Measurements from ENCODE around the gene NHP2. TPM values are rescaled to one million over a fixed set of nuclear protein-coding genes. Genes with fewer than 3 reads are reported as not detected.

NHP2 gene
- total RNA-seq, 4 donors from 2014 or later, result 75.8 to 278 (median 210) TPM

DNA sequence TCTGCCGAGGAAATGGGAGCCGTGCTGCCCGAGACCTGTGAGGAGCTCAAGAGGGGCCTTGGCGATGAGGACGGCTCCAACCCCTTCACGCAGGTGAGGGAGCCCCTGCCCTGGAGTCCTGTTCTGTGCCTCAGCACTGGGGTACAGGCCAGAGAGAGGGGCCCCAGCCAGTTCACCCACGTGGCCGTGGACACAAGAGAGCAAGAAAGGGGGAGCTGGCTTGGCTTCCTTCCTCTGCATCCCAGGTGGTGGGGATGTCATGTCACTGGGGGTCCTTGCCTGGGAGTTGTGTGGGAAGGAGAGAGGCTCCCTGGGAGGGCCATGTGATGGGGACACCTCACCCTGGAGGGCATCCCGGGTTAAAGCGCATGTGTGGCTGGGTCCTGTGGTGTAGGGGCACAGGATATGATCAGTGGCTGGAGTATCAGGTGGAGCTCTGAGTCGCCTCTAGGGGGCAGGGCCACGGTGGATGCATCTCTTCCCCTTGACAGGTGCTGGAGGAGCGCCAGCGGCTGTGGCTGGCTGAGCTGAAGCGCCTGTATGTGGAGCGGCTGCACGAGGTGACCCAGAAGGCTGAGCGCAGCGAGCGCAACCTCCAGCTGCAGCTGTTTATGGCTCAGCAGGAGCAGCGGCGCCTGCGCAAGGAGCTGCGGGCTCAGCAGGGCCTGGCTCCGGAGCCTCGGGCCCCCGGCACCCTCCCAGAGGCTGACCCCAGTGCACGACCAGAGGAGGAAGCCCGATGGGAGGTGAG is 32.9 kb downstream of the NHP2 start:
- Histone ChIP-seq H3K4me3 (no peak overlapping the region), H3K4me1 (peaks cover 53% of the 10 kb centered on the region), H3K27ac (peak overlapping the region; percentile 27), H3K36me3 (no peaks in the 10 kb centered on the region), H3K9me3 (no peaks in the 10 kb centered on the region), H3K27me3 (peaks cover 33% of the 10 kb centered on the region)
- peak in 1 of 2 donors; percentile 78 for DNase-seq (ENCODE audit: low spot score in 2 of 2)
- TF ChIP-seq, protein P1, sequence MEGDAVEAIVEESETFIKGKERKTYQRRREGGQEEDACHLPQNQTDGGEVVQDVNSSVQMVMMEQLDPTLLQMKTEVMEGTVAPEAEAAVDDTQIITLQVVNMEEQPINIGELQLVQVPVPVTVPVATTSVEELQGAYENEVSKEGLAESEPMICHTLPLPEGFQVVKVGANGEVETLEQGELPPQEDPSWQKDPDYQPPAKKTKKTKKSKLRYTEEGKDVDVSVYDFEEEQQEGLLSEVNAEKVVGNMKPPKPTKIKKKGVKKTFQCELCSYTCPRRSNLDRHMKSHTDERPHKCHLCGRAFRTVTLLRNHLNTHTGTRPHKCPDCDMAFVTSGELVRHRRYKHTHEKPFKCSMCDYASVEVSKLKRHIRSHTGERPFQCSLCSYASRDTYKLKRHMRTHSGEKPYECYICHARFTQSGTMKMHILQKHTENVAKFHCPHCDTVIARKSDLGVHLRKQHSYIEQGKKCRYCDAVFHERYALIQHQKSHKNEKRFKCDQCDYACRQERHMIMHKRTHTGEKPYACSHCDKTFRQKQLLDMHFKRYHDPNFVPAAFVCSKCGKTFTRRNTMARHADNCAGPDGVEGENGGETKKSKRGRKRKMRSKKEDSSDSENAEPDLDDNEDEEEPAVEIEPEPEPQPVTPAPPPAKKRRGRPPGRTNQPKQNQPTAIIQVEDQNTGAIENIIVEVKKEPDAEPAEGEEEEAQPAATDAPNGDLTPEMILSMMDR (IDR thresholded peaks at IDR 0.05), result peak in 1 of 2 donors; percentile 49
- no peak for TF ChIP-seq EP300 (IDR thresholded peaks at IDR 0.05)
- TF ChIP-seq POLR2A (IDR thresholded peaks at IDR 0.05), result no peak
- TF ChIP-seq POLR2AphosphoS5 (IDR thresholded peaks at IDR 0.05), result no peak
- WGBS, result 34% methylated on average over 8 of the region's 29 CpGs

GRCh38 chr5:178119915-178120606 is 33.6 kb downstream of the NHP2 start:
- no peak overlapping the region for H3K27ac ChIP-seq
- no peaks in the 10 kb centered on the region for H3K9me3 ChIP-seq
- 89% methylated on average over 16 of the region's 27 CpGs for WGBS
- H3K4me3 ChIP-seq, result no peak overlapping the region
- TF ChIP-seq POLR2A (IDR thresholded peaks at IDR 0.05) (no peak), EP300 (IDR thresholded peaks at IDR 0.05) (no peak), POLR2AphosphoS5 (IDR thresholded peaks at IDR 0.05) (no peak)
- TF ChIP-seq, protein P1 (IDR thresholded peaks at IDR 0.05), result no peak
- no peaks in the 10 kb centered on the region for H3K36me3 ChIP-seq
- peaks cover 40% of the 10 kb centered on the region for H3K27me3 ChIP-seq
- no peak for DNase-seq (ENCODE audit: low spot score in 2 of 2)
- H3K4me1 ChIP-seq, result peaks cover 48% of the 10 kb centered on the region

DNA sequence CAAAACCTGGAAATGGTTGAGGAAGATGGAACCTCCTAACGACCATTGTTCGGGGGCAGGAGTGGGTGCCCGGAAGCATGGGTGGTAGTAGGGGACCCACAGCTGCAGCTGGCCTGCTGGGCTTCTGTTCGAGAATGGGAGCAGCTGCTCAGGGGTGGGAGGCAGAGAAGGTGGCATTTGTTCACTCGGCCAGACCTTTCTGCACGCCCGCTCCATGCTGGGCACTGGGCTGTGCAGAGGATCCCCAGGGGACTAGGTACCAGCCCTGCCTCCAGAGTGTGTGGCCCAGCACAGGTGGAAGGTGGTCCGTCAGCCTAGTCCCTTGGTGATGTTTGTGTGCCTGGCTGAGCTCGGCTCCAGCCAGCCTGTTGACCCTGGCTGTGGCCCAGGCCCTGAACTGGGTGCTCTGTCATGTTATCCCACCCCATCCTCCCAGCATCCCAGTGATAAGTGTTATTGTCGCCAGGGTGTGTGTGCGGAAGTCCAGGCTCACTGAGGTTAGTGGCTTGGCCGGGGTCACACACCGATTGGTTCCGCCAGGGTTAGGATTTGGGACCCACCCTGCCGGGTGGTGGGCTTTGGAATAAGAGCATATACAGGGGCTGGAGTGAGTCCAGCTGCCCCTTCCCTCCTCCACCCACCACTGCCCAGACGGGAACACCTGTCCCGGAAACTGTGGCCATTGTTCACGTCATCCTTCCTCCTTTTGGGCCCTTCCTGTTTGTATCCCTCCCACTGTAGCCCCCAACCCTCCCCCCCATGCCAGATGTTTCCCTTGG is 35.6 kb downstream of the NHP2 start:
- no peak for TF ChIP-seq POLR2A (IDR thresholded peaks at IDR 0.05)
- TF ChIP-seq, protein P1 (IDR thresholded peaks at IDR 0.05), result no peak
- TF ChIP-seq EP300 (IDR thresholded peaks at IDR 0.05), result no peak
- TF ChIP-seq POLR2AphosphoS5 (IDR thresholded peaks at IDR 0.05), result no peak
- H3K4me1 ChIP-seq, result peaks cover 46% of the 10 kb centered on the region
- no peak for DNase-seq (ENCODE audit: low spot score in 2 of 2)
- H3K27ac ChIP-seq, result no peak overlapping the region
- WGBS, result 79% methylated on average over 14 of the region's 18 CpGs
- H3K27me3 ChIP-seq, result peaks cover 60% of the 10 kb centered on the region
- H3K4me3 ChIP-seq, result no peak overlapping the region
- H3K9me3 ChIP-seq, result no peaks in the 10 kb centered on the region
- no peaks in the 10 kb centered on the region for H3K36me3 ChIP-seq

DNA sequence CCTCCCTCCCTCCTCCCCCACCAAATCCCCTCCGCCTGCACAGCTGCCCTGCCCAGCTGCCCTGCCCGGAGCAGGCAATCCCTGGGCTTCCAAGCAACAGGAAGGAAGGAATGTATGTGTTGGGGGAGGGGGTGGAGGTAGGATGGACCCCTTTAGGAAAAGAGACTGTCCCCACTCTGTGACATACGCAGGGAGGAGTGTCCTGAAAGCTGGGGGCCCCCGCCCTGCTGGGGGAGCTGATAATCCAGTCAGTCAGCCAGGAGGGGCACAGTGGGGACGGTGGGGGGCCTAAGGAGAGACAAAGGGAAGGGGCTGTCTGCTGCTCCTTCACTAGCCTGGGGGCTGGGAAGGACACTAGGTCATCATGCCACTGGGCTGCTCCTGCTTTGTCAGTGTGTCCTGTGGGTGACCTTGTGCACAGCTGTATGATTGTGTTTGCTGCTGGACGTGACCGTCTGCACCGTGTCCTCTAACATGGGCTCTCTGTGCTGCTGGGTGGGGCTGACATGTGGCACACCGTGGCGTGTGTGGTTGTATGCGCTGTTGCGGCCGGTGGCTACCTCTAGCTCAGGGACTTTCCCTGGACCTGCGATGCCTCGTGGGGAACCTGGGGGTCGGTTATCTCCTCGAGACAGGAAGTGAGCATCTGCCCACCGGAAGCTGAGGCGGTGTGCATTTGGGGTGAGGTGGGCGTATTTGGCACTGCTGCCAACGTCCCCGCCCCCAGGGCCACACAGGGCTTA is 37.4 kb downstream of the NHP2 start:
- peaks cover 44% of the 10 kb centered on the region for H3K4me1 ChIP-seq
- no peak for DNase-seq (ENCODE audit: low spot score in 2 of 2)
- no peaks in the 10 kb centered on the region for H3K9me3 ChIP-seq
- H3K36me3 ChIP-seq, result no peaks in the 10 kb centered on the region
- 28% methylated on average over 17 of the region's 22 CpGs for WGBS
- H3K27ac ChIP-seq, result no peak overlapping the region
- TF ChIP-seq POLR2AphosphoS5 (IDR thresholded peaks at IDR 0.05) (no peak), POLR2A (IDR thresholded peaks at IDR 0.05) (no peak), EP300 (IDR thresholded peaks at IDR 0.05) (no peak)
- TF ChIP-seq, protein P1 (IDR thresholded peaks at IDR 0.05), result no peak
- H3K4me3 ChIP-seq, result peak overlapping the region; percentile 1
- peaks cover 55% of the 10 kb centered on the region for H3K27me3 ChIP-seq

All from suprapubic skin (tissue), 4 donors.